A549 treated with Mapracorat at 1 μM for 4 hours (cell line): ENCODE results near the gene RPL14. TPM values are rescaled to one million over a fixed set of nuclear protein-coding genes. Genes with fewer than 3 reads are reported as not detected.

ENCODE experiments used
- total RNA-seq: library from RNA; stranded (reverse); fragments of 200-300 nt; extraction: Qiagen RNA extraction; gene quantifications from 5 replicates; pipeline ENCODE4 v1.2.3, GENCODE V29; 2022

RPL14 gene
- total RNA-seq = 728 to 785 TPM (median 737 TPM) in 5 replicates

DNA sequence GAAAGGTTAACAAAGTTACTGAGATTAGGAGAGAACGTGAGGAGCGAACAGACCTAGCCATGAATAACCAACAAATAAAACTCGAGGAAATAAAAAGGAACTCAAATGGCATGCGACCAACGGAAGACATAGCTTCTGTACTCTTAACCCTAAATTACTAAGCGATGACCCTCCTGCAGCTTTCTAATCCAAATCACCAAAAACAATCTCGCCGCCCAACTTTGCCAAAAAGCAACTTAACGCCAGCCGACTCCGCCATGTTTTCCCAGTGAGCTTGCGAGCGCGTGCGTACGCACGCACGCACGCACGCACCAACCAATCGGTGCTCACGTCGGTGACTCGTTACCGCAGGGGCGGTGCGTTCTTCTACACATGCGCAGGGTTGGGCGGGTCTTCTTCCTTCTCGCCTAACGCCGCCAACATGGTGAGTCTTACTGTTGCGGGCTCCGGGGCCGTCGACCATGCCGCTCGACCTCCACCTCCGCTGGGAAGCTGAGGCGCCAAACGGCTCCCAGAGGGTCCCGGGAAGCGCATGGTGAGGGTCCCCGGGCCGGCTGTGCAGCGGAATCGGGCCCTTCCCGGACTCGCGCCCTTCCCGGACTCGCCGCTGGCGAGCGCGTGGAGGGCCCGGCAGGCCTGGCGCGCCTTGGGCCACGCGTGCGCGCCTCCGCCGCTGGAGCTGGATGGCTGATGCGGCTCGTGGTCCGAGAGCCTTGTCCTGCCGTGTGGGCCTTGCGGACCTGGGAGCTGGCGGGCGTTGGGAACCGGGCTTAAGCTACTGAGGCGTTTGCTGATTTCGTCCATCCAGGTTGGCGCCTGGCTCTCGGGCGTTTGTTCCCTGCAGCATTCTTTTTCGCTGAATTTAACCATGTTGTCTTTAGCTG is at the start of gene RPL14:
RPL14 (plus strand) TSS at position 400 of the 884 bp plus-strand sequence; CDS start at position 533, 133 bp downstream.

GRCh38 chr3:40476478-40477470 is 19.6 kb downstream of the RPL14 start, which contains the start of gene ZNF619:
Gene ZNF619 (plus strand): TSS chr3:40477122. CDS start chr3:40477980, 858 bp downstream.

DNA sequence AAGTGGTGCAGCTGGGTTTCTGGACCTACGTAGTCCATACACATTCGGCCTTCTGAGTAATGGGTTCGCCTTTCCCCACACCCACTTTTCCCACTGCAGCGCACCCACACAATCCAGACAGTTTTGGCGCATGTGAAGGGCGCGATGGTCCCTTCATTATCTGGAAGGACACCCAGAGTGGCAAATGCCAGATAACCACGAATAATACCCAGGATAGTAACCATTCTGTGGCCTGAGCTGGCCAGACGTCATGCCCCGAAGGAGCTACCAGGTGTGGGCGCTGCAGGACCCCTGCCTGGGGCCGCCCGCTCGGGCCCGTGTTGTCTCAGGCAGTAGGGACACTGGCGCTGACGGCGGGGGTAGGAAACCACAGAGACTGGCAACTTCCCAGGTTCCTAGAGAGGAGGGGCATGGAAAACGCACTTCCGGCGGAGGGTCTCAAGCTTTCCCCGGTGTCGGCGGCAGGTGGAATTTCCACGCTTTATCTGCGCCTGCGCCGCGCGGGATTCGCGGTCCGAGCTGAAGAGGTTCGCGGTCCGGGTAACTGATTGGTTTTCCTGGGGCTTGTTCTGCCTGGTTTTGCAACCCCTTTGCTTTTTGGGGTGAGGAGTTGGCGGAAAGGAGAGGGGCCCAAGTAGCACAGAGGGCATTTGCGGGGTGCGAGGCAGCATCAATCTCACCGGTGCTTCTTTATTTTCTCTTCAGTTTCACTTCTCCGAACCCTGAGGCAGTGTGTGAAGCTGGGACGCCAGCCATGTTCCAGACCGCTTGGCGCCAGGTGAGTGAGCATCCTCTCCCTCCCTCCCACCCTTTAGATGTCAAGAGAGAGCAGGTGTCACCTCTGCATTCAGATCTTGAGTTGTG is 48.7 kb downstream of the RPL14 start, which contains the start of gene ZNF620:
ZNF620 (plus strand) TSS at position 441 of the 864 bp plus-strand sequence; CDS start at position 755, 314 bp downstream.

Other genes starting within 250 kb of the RPL14 start
- 54.7 to 64.3 TPM (median 58.9 TPM) in 5 replicates for gene EIF1B, start 147.6 kb upstream of the RPL14 start, total RNA-seq
- 0.05 TPM in 1 of 5 replicates, not detected in the others for gene ENTPD3, start 70.2 kb upstream of the RPL14 start, total RNA-seq
- gene ZNF619, start 19.8 kb downstream of the RPL14 start, total RNA-seq = 1.5 to 1.9 TPM (median 1.7 TPM) in 5 replicates
- 1.4 to 1.8 TPM (median 1.5 TPM) in 5 replicates for gene ZNF620, start 48.7 kb downstream of the RPL14 start, total RNA-seq
- 6.0 to 7.8 TPM (median 7.1 TPM) in 5 replicates for gene ZNF621, start 67.6 kb downstream of the RPL14 start, total RNA-seq